Stimulated activated CD8-positive, alpha-beta memory T cell treated with anti-CD3 and anti-CD28 coated beads, Interleukin-4, amount 100 ng/mL, for 4 hours (primary cell): Measurements from ENCODE around the gene HEMK1.

Source experiments
- DNase-seq, 2 donors: peaks; one replicate each; pipeline ENCODE4 v3.0.0-alpha.2; 2020; ENCODE audit warnings: low read depth in 2 of 2, low spot score in 1 of 2

Gene HEMK1

DNA sequence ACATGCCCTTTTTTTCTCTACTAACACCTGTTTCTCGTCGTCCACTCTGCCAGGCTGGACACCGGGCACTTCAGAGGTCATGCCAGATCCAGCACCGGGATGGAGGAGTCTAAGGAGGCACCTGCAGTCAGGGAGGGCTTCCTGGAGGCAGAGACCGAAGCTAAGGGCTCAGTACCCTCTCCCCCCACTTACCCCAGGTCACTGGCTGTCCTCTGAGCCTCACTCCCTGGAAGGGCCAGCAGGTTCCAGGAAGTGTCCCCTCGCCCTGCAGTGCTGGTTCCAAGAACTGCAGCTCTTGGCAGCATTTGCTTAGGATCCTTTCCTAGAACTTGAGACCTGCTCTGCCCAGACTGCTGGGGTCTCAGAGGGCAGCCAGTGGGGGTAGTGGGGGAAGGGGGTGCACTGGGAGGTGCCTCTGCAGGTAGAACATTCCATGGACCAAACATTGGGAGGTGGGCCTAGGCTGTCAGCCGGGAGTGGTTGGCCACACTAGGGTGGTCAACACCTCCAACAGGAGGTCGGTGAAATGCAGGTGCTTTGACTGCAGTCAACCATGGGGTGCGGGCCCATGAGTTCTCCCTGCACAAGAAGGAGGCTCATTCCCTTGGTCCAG lies 30.9 kb downstream of the HEMK1 start:
- DNase-seq, result no peak

DNA sequence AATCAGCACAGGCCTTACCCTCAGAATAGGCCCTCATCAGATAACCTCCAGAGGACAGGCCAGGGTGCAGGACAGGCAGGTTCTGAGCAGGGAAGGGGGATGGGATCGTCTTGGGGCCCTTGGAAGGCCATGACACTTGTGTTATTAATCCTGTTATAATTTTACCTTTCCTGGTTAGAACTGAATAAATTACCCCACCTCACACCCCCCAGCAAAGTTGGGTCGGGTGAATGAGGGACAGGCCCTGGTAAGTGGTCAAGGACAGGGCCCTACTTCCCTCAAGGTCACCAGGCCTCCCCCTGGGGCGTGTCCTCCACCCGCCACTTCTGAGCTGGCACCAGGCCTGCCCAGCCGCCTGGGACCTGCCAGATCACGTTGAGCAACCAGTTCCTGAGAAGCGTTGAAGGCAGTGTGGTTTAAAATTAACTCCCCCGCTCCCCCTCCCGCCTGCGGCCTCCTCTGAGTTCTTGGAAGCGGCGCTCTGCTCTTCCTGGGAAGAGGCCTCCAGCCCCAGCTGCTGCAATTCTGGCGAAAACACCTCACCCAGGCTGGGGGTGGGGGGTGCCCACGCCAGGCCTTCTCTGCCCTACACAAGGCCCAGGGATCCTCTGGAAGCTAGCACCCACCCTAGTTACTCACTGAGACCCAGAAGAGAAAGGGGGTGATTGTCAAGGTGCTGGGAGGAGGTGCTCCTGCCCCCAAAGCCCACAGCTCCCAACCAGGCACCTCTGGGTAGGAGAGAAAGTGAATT lies 31.7 kb downstream of the HEMK1 start:
- peak; percentile 76 to 91 for DNase-seq

DNA sequence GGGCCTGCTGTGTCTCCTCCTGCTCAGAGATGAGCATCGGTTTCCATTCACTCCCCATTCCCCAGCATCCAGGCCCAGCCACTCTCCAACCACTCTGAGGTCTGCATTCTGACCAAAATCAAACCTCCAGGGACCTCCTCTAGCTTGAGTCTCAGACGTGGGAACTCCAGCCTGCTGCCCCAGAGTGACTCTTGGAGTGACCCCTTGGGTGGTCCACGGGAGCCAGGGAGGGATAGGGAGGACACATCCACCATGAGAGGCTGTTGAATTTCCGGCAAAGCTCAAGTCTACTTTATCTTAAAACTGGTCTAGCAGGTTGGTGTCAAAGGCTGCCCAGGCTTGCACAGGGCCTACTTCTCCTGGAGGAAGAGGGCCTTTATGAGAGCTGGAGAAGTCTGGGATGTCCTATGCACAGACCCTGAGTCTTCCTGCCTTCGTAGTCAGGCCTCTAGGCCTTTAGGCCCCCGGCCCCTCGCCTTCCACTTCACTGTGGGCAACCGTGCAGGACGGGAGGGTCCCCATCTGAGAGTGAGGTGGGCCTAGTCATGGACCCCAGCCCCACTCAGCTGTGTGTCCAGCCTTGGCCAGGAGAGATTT lies 33.4 kb downstream of the HEMK1 start:
- no peak for DNase-seq

DNA sequence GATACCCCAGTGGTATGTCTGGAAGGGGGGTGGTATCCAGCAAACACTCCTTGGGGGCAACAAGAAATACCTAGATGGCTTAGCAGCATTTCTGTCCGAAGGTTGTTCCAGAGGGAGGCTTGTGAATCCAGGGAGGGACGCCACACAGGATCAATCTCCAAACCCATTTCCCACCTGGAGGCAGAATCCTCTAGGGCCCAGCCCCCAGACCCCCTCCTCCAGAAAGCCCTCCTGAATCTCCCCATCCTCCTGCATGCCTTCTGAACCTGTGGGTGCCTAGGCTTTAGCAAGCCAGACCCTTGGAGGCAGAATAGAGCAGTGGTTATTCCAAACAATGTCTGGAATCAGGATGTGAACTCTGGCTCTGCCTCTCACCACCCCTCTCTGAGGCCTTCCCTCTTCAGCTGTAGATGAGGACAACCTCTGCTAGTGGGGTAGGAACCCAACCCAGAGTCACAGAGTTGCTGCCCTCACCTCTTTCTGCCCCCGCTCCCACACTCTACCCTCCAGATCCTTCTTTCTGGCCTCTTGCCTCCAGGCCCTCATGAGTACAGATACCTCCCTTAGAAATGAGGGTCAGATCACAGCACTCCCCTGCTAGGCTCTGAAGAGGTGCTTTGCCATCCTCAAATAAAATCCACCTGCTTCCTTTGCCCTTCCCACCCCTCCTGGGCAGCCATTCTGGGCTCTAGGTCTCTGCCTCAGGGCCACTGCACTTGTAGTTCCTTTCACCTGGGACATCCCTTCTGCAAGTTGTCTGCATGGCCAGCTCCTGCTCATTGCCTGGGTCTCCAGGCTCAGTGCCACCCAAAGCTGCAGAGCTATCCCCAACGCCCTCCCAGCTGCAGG lies 34.2 kb downstream of the HEMK1 start:
- no peak for DNase-seq

DNA sequence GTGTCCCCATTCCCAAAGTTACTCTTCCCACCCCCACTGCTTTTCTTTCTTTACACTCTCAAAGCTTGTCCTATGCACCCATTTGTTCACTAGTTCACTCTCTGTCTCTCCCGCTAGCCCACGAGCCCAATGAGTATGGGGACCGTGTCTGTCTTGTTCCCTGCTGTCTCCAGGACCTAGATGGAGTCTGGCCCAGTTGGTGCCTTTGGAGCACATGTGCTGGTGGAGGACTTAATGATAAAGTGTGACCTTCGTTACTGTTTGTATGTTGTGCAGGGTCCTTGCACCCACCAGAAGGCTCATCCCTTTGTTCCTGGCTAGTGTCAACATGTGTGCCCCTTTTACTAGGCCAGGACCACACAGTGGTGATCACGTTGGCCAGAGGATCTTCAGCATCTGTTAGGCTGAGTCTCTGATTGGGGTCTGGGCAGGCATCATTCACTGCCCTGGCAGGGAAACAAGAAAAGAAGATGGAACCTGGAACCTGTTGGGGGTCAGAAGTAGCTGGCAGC lies 34.8 kb downstream of the HEMK1 start:
- no peak for DNase-seq

DNA sequence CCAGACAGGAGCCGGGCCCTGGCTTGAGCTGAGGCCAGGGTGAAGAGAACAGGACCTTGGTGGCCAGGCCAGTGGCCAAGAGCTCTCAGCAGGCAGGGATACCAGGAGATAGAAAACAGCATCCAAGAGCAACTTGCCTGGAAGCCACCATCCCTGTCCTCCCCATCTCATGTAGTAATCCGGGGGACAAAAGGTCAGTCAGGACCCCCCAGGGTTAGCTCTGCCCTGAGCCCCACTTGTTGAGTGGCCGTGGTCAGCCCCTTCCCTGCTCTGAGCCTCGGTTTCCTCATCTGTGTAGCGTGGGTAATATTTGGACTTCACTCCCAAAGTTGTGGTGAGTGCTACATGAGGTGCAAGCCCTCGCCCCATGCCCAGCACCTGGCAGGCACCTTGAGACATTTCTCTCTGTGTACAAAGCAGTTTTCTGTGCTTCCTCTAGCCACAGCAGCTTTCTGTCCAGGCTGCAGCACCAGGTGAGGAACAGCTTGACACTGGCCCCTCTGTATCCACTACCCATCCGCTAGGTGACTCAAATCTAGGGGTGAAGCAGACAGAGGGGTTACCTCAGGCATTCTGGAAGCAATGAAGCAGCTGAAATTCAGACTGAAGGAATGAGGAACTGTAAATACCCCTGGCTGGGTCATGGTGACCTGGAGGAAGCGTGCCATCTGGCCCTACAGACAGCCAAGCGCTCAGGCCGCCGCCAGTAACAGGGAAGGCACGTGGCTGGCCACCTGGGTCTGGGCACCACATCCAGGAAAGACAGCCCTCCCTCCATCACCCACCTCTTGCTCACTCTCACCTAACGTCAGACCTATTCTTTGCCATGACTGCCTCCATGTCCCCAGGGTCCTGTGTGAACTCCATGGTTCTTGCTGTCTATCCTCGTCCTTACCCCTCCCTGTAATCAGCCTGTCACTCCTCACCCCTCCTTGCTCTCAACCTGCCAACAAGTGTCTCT lies 35.6 kb downstream of the HEMK1 start:
- DNase-seq, result no peak

DNA sequence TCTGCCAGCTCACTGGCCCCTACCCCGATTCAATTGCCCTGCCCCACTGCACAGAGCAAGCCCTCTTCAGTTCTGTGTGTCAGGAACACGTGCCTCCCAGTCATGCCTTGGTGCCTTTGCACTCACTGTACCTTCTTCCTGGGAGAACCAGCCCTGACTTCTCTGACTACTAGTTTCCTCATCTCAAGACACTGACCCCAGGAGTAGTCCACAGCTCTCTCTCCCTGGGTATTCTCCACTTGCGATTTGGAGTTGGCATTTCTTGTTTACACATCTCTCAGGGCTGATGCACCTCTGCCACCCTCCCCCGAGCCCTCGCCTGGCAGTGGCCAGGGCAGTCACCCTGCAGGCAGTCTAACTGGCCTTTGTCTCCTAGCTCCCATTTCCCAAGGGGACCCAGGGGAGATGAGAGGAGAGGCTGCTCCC lies 36.6 kb downstream of the HEMK1 start:
- no peak for DNase-seq

DNA sequence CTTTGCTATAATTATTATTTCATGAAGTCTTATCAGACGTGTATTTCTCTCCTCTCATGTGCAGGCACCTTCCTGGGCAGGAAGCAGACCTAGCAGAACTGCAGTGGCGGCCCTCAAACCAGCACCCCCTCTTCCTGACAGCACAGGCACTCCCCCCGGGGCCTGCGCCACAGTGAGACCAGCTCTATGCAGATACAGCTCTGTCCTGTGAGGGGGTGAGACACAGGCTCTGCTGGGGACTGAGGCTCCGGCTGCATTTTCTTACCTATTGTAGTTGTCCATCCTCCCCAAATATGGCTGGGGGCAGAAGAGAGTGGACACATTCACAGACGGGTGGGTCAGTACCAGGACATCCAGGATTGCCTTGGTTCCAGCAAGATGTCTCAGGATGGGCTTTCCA lies 37.3 kb downstream of the HEMK1 start:
- no peak for DNase-seq

DNA sequence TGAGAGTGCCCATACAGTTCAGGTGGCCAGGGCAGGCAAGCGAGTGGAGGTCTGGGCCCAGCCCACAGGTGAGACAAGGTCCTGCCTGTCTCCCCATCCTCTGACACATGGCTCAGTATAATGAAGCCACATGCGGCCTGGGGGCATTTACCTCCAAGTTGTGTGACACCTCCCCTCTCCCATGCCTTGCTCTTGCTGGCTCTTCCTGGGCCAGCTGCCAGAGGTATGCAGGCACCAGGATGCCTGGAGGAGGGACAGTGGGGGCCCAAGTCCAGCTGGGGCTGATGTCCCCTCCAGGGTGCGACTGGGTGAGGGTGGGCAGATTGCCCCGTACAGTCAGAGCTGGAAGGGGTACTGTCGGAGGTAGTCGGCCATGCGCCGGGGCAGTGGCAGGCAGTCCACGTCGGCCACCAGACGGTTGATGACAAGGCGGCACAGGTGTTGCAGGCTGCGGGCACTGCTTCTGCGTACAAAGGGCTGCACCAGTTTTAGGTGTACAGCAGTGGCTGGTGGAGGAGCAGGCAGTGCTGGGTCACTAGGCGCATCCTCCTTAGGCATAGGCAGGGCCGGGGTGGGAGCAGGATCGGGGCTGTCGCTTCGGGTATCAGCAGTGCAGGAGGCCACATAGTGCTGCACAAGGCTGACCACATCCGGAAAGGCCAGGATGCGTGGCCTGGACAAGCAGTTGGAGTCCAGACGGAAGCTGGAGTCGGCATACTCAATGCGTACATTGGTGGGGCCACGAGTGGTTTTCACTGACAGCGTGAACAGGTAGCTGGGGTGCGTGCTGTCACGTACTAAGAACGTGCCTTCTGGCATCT lies 38.2 kb downstream of the HEMK1 start:
- DNase-seq, result no peak

DNA sequence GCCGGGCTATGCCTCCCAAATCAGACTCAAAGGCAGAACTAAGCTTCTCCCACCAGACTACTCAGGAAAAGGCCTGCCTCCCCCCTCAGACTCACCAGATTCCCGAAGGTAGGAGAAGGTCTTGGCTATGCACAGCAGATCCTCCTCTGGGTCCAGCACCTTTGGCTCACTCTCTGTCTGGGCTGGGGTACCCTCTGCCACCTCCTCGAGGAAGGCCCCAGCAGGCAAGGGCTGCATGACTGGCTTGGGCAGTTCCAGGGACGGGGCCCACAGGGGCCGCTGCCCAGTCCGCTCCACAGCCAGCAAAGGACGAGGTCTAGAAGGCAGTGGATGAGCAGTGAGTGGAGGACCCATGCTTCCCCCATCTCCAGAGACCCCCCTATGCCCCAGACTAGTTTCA lies 39.0 kb downstream of the HEMK1 start:
- DNase-seq, result no peak

DNA sequence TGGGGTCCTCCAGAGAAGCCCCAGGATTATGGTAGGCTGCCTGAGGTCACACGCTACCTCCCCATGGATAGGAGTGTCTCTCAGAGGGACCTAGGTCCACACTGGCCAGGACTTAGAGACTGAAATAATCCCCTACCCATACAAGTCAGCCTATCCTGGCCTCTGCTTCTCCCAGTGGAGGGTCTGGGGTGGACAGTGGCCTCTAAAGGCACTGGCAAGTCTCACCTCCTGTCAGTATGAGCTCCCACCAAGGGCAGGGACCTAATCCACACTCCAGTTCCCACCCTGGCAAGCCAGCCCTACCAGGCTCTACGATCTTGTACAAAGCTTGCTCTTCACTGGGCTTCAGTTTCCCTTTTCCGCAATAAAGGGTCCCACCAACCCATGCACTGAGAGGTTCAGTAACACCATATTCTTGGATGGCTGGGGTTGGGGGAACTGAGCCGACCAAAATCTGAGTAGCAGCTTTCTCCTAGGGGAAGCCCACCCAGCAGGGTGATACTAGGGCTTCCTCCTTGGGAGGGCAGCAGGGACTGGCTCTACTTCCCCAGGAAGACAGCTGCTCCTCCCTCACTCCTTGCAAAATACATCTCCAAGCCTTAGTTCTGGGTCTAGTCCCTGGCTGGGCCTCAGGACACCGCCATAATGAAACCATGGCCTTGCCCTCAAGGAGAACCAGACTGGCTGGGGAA lies 39.9 kb downstream of the HEMK1 start:
- DNase-seq, result no peak

DNA sequence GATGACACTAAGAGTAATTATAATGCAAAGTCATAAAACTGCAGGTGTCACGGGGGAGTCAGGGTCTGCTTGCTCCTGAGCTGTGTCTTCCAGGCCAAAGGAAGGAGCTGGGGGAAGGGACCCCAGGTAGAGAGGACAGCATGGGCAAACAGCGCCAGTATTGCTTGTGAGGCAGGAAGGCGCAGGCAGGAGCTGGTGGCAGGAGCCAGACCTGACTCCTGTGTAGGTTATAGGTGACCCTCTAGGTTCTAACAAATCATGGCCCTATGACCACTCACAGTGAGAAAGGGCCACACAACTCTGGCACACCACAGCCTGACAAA lies 40.4 kb downstream of the HEMK1 start:
- DNase-seq, result no peak

DNA sequence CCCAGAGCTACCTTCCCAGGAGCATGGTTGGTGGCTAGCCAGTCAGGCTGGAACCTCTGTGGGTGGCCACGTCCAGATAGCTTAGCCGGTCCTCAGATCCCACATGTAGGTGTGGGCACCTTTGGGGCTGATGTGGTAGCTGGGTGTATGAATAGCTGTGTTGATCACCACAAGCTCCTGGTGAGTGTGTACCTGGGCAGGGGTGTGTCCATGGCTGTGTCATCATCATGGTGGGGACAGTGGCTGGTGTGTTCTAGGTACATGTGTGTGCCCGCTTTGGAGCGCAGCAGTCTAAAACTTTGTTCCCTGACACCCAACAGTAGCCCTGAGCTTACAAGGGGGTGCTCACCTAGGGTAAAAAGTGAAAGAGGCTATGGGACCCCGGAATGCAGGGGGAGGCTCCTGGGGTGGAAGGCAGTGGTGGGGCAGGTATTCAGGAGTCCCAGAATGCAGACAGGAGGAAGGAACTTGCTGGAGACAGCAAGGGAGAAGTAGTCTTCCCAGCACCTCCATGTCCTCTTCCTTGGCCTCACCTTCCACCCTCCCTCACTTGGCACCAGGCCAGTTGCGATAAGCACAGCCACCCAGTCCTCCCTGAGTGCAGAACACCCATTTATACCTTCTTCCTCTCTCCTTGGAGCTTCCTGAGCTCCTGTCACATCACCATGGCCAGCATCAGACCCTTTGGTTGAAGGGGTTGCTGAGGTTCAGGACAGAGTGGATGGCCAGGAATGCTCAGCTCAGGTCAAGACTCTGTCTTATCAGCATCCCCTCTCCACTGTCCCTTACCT lies 41.1 kb downstream of the HEMK1 start:
- no peak for DNase-seq

DNA sequence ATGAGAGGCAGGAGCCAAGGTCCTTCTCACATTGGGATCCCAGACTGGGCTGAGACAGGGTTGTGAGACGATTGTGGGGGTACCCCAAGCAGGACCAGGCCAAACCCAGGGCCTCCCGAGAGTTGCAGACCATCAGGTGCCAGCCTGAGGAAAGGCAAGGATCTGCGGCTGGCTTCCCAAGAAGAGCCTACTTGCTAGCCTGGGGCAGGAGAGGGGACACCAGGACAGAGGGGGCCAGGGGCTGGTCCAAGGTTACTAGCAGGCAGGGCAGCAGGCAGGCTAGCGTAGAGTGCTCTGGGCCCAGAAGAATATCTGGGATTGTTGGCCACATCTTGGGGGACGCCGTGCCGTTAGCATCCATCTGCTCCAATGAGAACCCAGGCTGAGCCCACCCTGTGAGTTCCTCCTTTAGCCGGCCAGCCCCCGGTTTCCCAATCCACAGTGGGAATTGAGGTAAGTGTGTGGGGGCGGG lies 41.7 kb downstream of the HEMK1 start:
- DNase-seq, result no peak

DNA sequence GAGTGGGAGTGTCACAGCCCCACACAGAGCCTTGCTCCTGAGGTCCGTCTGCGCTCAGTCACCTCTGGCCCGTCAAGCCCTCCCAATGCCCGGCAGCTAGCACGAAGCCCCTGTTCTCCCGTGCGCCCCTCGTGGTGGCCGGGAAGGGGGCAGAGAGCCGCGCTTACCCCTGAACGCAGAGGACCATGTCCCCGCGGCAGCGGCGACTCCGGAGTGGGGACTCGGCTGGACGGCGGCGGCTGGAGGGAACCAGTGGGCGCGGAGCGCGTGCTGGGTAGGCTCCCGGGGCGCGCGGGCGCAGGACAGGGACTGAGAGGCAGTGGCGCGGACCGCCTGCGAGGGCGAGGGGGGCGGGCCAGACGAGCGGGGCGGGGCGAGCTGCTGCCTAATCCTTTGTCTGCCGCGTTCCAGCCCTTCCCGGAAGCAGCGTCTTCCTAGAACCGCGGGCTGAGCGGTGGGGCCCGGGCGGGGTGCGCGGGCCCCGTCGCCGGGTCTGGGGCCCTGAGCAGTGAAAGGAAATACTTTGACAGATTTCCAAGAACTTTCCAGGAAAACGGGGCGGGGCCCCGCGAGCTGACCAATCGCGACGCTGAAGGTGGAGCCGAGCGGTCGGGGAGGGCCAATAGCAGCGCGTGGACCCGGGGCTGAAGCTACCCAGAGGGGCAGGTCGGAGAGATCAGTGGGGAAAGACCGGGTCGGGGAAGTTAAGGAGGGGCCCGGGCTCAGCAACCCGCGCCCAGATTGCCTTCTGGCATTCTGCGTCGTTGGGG lies 42.3 kb downstream of the HEMK1 start, which contains the start of gene CISH:
Gene CISH, minus strand, starts transcription at position 311 of the 770 bp plus-strand sequence. Its CDS starts 124 bp downstream, at position 187.
- peak; percentile 92 to 93 for DNase-seq

DNA sequence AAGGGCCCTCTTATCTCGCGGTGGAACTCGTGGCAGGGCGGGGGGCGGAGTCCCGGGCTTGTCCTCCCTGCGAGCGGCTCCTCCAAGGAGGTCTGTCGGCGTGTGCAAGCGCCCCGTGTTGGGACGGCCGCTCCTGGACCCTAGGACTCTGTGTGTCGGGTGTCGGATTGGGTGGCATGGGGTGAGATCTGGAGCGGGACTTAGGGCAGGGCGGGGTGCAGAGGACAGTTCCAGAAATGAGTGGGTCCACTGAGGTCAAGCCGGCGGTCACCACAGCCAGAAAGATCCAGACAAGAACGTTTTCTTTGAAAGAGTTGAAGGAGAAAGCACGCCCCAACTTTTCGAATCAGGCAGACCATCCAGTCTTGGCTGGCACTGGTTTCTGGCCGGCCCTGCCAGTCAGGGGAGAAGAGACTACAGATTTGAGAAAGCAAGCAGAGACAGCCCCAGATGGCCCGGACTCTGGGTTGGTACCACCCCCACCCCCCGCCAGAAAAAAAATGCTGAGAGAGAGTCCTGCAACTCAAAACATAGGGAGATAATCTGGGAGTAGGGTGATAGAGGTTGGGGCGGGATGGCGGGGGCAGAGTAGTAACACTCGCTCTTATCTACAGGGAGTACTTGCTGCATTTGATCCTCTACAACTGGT lies 43.0 kb downstream of the HEMK1 start:
- DNase-seq, result no peak
